ENCODE measurements around the gene BZW2.

BZW2 gene

DNA sequence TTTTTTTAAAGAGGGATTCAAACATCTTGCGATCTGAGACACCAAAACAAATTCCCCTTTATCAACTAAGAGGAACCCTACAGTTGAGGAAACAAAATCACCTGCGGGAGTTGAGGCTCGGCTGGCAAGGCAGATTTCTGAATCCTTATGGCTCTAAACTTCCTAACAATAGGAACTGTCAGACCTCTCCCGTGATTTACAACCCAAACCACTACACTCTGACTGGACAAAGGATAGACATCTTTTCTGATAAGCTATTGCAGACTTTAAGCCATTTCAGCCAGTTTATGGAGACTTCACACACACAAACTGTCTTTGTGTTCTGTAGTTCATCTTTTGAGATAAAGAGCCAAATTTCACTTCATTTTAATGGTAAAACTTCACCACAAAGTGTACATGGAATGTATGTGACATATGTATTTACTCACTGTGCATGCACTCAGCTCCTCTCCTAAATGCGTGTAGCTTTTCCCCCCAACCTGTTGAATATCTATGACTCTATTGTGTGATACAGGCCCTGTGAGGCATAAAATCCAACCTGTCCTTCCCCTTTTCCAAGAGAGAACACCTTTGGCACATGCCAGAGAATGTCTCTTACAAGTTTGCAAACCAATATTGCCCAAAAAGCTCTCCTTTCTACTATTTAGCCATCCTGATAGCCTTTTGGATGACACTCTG is 92.2 kb downstream of the BZW2 start:
- Histone ChIP-seq H3K9me3 (ENCODE audit: control insufficient read depth, insufficient read depth, low read length) (no peaks in the 10 kb centered on the region), H3K4me3 (ENCODE audit: low read length) (no peak overlapping the region), H3K79me2 (ENCODE audit: control insufficient read depth, low read length) (no peaks in the 10 kb centered on the region), H3F3A (ENCODE audit: control insufficient read depth, insufficient read depth) (no peaks in the 10 kb centered on the region), H3K27me3 (ENCODE audit: control insufficient read depth, low read length) (no peaks in the 10 kb centered on the region), H3K27ac (ENCODE audit: low read depth, low read length) (no peak overlapping the region), H3K4me2 (ENCODE audit: low read length) (no peak overlapping the region), H4K20me1 (ENCODE audit: control insufficient read depth, insufficient read depth, low read depth, low read length) (no peaks in the 10 kb centered on the region), H3K4me1 (ENCODE audit: control insufficient read depth, low read length) (no peaks in the 10 kb centered on the region), H3K36me3 (ENCODE audit: control insufficient read depth, low read length) (no peaks in the 10 kb centered on the region), H3K9me2 (replicated peaks; ENCODE audit: control insufficient read depth, low read length) (no peaks in the 10 kb centered on the region)
- TF ChIP-seq, protein P1, sequence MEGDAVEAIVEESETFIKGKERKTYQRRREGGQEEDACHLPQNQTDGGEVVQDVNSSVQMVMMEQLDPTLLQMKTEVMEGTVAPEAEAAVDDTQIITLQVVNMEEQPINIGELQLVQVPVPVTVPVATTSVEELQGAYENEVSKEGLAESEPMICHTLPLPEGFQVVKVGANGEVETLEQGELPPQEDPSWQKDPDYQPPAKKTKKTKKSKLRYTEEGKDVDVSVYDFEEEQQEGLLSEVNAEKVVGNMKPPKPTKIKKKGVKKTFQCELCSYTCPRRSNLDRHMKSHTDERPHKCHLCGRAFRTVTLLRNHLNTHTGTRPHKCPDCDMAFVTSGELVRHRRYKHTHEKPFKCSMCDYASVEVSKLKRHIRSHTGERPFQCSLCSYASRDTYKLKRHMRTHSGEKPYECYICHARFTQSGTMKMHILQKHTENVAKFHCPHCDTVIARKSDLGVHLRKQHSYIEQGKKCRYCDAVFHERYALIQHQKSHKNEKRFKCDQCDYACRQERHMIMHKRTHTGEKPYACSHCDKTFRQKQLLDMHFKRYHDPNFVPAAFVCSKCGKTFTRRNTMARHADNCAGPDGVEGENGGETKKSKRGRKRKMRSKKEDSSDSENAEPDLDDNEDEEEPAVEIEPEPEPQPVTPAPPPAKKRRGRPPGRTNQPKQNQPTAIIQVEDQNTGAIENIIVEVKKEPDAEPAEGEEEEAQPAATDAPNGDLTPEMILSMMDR (IDR thresholded peaks at IDR 0.05; ENCODE audit: low read depth, low read length, poor library complexity, severe bottlenecking): no peak
- no peak for TF ChIP-seq EZH2phosphoT487 (IDR thresholded peaks at IDR 0.05; ENCODE audit: borderline replicate concordance, low read length)

DNA sequence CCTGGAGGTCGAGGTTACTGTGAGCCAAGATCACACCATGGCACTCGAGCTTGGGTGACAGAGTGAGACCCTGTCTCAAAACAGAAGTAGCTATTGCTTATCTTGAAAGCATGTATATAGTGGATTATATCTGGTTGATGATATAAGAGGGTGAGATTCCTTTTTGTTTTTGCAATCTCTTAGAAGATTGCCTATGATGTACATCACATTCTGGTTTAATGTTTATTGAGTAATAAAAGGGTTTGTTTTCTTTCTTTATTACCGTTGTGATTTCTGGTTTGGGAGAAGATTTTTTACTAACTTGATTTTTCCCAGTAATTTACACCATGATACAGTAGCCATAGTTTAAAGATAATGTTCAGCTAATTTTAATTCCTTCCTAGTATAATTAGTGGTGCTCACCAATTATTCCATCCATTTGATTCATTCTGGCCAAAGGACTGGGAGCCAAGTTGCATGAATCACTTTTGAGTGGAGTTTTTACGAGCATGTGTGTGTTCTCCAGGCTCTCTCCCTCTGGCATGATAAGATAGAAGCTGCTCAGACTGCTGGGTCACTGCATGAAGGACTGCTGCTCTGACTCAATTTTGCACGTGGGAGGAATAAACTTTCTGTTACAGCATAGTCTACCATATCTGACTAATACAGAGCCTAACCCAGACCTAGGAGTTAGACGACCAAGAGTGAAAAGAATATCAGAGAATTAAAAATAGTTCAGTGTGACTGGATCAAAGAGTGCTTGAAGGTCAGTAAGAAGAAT is 94.1 kb downstream of the BZW2 start:
- Histone ChIP-seq H3K4me1 (ENCODE audit: control insufficient read depth, low read length) (no peaks in the 10 kb centered on the region), H4K20me1 (ENCODE audit: control insufficient read depth, insufficient read depth, low read depth, low read length) (no peaks in the 10 kb centered on the region), H3K27ac (ENCODE audit: low read depth, low read length) (no peak overlapping the region), H3K36me3 (ENCODE audit: control insufficient read depth, low read length) (no peaks in the 10 kb centered on the region), H3F3A (ENCODE audit: control insufficient read depth, insufficient read depth) (no peaks in the 10 kb centered on the region), H3K4me3 (ENCODE audit: low read length) (no peak overlapping the region), H3K79me2 (ENCODE audit: control insufficient read depth, low read length) (no peaks in the 10 kb centered on the region), H3K9me2 (replicated peaks; ENCODE audit: control insufficient read depth, low read length) (no peaks in the 10 kb centered on the region), H3K4me2 (ENCODE audit: low read length) (no peak overlapping the region), H3K9me3 (ENCODE audit: control insufficient read depth, insufficient read depth, low read length) (no peaks in the 10 kb centered on the region), H3K27me3 (ENCODE audit: control insufficient read depth, low read length) (no peaks in the 10 kb centered on the region)
- TF ChIP-seq EZH2phosphoT487 (IDR thresholded peaks at IDR 0.05; ENCODE audit: borderline replicate concordance, low read length): no peak
- TF ChIP-seq, protein P1 (IDR thresholded peaks at IDR 0.05; ENCODE audit: low read depth, low read length, poor library complexity, severe bottlenecking): no peak

DNA sequence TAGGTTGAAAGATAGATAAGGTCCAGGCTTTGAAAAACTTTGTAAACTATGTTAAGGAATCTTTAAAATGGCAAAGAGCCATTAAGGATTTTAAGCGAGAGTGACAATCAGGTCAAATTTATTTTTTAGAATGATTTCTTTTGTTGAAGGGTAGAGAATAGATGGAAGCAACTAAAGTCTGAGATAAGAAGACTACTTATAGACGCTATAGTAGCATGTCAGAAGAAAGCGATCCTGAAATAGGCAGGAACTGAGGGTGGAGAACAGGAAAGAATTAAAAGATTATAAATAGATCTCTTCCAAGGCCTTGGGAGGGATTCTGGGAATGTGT is 94.6 kb downstream of the BZW2 start:
- no peak overlapping the region for H3K27ac ChIP-seq (ENCODE audit: low read depth, low read length)
- no peaks in the 10 kb centered on the region for H3K9me3 ChIP-seq (ENCODE audit: control insufficient read depth, insufficient read depth, low read length)
- no peaks in the 10 kb centered on the region for H3K36me3 ChIP-seq (ENCODE audit: control insufficient read depth, low read length)
- H3K9me2 ChIP-seq (replicated peaks; ENCODE audit: control insufficient read depth, low read length): no peaks in the 10 kb centered on the region
- TF ChIP-seq EZH2phosphoT487 (IDR thresholded peaks at IDR 0.05; ENCODE audit: borderline replicate concordance, low read length): no peak
- TF ChIP-seq, protein P1 (IDR thresholded peaks at IDR 0.05; ENCODE audit: low read depth, low read length, poor library complexity, severe bottlenecking): no peak
- H4K20me1 ChIP-seq (ENCODE audit: control insufficient read depth, insufficient read depth, low read depth, low read length): no peaks in the 10 kb centered on the region
- no peak overlapping the region for H3K4me3 ChIP-seq (ENCODE audit: low read length)
- H3F3A ChIP-seq (ENCODE audit: control insufficient read depth, insufficient read depth): no peaks in the 10 kb centered on the region
- H3K4me2 ChIP-seq (ENCODE audit: low read length): no peak overlapping the region
- no peaks in the 10 kb centered on the region for H3K4me1 ChIP-seq (ENCODE audit: control insufficient read depth, low read length)
- no peaks in the 10 kb centered on the region for H3K79me2 ChIP-seq (ENCODE audit: control insufficient read depth, low read length)
- no peaks in the 10 kb centered on the region for H3K27me3 ChIP-seq (ENCODE audit: control insufficient read depth, low read length)

All from DOHH2 (cell line).